Fibroblast of pulmonary artery (primary cell): ENCODE data around the gene MMEL1.

Experiments used
- DNase-seq: peaks from one replicate; pipeline ENCODE4 v3.0.0-alpha.2; 2010; ENCODE audit warnings: low read depth
- H3K4me3 ChIP-seq: replicated peaks from 2 replicates; pipeline ENCODE4 v1.5.1; 2011; ENCODE audit warnings: low read depth, mild to moderate bottlenecking, control low read depth, low read length, moderate library complexity
- TF ChIP-seq, protein P1 (sequence below): IDR thresholded peaks from 2 replicates; pipeline ENCODE4 v1.5.1; 2011; ENCODE audit warnings: mild to moderate bottlenecking, control low read depth, low read length, inconsistent platforms; ENCODE audit errors: missing control alignments

MMEL1 gene

DNA sequence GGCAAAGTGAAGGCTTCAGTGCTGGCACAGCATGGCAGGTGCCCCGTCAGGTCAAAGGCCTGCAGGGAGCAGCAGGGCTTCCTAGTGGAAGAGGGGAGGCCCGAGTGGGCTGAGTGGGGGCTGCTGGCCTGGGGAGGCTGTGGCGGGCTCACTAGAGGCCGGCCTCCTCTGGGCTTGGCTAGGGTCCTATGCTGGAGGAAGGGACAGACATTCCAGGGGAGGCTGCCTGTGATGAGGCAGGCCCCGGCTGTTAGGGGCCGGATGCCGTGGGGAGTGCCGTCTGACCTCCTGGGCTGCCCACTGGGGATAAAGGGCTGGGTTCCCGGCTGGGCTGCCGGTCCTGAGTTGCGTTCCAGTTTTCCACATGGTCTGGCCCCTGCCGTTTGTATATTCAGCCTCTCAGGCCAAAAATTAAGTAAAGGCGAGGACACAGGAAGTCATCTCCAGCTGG, 25.1 kb downstream of the MMEL1 start:
- no peak overlapping the region for H3K4me3 ChIP-seq
- TF ChIP-seq, protein P1, sequence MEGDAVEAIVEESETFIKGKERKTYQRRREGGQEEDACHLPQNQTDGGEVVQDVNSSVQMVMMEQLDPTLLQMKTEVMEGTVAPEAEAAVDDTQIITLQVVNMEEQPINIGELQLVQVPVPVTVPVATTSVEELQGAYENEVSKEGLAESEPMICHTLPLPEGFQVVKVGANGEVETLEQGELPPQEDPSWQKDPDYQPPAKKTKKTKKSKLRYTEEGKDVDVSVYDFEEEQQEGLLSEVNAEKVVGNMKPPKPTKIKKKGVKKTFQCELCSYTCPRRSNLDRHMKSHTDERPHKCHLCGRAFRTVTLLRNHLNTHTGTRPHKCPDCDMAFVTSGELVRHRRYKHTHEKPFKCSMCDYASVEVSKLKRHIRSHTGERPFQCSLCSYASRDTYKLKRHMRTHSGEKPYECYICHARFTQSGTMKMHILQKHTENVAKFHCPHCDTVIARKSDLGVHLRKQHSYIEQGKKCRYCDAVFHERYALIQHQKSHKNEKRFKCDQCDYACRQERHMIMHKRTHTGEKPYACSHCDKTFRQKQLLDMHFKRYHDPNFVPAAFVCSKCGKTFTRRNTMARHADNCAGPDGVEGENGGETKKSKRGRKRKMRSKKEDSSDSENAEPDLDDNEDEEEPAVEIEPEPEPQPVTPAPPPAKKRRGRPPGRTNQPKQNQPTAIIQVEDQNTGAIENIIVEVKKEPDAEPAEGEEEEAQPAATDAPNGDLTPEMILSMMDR: no peak
- no peak for DNase-seq

DNA sequence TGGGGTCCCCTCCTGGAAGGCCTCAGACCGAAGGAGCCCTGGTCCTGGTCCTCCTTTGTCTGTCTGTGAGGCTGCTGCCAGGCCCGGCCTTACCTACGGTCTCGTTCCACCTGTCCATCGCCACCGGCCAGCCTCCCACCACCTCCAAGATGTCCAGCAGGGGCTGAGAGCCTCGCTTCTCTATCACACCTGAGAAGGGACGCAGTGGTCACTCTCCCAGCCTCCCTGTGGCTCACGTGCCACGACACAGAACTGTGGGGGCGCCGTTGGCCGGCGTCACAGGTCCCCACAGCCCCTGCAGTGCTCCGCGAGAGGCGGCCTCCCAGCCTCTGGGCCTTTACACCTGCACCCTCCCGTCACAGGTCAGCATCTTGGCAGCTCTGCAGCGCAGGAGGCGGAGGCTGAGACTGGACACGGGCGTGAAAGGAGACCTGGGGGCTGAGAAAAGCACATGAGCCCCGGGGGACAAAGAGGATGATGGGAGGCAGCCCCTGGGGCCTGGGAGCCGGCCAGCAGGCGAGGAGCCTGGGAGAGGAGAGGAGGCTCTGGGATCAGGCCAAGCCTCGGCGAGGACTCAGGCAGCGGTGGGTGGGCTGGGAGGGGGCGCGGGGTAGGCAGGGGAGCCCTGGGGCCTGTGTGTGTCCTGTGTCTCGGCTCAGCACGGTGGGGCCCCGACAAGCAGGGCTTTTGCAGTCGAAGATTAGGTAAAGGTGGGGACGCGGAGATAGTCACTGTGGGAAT, 25.8 kb downstream of the MMEL1 start:
- no peak for DNase-seq
- TF ChIP-seq, protein P1: no peak

DNA sequence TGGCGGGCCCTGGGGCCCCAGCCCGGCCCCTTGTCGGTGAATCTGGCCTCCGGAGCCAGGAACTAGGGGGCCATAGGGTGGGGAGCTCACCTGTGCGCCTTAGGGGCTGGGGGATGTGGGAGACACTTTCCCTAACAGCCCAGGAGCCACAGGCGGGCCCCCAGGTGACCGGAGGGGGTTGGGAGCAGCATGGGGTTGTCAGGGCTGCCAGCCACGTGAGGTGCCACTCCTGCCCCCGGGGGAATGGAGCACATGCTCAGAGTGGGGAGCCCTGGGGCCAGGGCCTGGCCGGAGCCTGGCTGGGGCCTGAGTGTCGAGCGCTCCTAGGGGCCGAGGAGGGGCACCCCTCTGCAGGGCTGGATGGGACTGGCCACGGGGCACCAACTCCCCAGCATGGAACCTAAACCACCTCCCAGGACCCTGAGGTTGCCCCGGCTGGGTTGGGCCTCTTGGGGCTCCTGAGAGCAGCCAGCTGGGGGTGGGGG, 26.4 kb downstream of the MMEL1 start:
- no peak overlapping the region for H3K4me3 ChIP-seq
- no peak for DNase-seq
- TF ChIP-seq, protein P1: no peak

More for the DNA sequence above, 25.8 kb downstream of the MMEL1 start:
- H3K4me3 ChIP-seq: no peak overlapping the region

DNA sequence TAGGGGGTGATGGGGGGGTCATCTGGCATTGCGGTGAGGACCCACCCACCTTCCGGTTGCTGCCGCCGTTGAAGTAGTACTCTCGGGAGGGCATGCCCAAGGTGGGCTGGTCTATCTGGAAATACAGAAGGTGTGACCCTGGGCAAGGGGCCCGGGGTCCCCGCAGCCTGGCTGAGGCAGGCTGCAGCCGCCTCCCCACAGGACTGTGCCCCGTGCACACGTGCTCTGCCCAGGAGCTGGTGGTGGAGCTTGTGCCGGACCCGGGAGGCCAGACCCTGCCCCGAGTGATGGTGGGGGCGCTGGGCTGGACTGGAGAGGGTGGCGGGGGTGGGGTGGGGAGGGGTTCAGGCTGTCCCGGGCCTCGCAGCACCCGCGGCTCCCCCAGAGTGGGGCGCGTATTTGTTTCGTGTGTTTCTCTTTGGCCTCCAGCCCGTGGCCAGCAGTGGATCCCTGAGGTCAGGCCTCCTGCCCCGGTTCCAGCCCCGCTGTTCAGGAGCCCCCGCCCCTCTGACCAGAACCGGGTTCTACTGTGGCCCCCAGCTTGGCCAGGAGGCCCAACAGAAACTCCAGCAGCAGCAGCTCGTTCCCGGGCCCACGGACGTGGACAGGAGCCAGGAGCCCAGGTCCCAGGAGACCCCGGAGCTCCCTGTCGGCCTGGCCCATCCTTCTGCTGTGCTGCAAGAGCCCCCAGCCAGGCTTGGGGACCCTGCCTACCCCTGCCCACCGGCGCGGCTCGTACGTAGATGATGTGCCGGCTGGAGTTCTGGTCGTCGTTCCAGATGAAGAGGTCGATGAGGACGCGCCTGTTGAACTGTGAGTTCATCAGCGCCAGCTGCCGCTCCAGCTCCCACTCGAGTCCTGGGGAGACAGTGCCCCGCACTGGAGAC, 27.1 kb downstream of the MMEL1 start:
- no peak for DNase-seq
- TF ChIP-seq, protein P1: no peak
- H3K4me3 ChIP-seq: no peak overlapping the region

DNA sequence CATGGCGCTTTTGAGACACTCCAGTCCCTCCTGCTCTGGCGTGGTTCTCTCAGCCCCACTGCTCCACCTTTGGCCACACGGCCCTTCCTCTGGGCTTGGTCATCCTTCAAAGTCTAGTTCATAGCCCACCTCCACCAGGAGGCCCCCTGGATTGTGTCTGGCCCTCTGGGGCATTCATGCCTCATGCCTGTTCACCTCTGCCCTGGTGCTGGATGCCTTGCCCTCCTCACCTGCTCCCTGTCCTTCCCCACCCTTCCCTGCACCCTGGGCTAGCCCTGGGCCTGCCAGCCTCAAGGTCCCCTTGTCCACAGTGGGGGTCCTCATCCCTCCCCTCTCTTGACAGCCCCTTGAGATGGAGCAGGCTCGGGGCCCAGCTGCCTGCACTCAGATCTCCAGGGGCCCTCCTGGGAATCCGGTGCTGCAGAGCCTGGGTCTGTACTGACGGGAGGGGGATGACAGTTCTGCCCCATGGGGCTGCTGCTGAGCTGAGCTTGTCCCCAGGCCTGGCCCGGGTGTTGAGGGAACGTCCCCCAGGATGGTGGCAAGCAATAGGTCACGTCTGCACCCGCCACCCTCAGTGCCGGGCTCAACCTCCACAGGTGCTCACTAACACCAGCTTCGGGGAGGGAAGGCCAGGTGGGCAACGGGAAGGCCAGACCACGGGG, 27.8 kb downstream of the MMEL1 start:
- H3K4me3 ChIP-seq: no peak overlapping the region
- TF ChIP-seq, protein P1: no peak
- no peak for DNase-seq

DNA sequence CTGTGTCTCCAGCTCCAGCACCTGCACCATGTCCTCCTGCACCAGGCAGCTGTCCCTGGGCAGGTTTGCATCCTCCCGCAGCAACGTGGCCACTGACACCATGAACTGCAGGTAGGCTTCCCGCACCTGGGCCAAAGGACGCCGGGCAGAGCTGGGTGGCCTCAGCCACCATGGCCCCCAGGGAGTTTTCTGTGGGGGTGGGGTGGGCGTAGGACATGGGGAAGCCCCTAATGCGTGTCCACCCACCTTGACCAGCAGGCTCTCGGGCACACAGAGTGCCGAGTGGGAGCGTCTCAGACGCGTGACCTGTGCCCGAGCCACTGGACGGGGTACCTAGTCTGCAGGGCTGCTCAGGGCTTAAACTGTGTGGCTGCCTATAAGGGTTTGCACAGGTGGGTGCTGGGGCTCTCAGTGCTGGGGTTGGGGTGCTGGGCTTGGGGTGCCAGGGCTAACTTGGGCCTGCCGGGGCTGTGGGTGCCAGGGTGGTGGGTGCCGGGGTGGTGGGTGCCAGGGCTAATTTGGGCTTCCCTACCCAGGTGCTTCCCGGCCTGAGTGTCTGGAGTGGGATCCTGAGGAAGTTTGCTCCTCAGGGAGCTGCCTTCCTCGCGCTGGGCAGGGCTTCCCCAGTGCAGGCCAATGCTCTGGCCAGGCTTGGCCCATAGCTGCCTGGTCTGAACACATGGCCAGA, 28.5 kb downstream of the MMEL1 start:
- DNase-seq: no peak
- TF ChIP-seq, protein P1: no peak
- no peak overlapping the region for H3K4me3 ChIP-seq
